Urinary bladder (tissue), 4 donors: ENCODE measurements around the gene PEX6. TPM values are rescaled to one million over a fixed set of nuclear protein-coding genes. Genes with fewer than 3 reads are reported as not detected.
A peak's percentile ranks its signal among the peaks of the same experiment; 100 is the strongest.
"Not testable (repeated sequence)": the region's sequence is repeated elsewhere in the genome, so short reads cannot be mapped to it uniquely, and the experiment has no call there.

Source experiments
- DNase-seq: peaks from one replicate; pipeline ENCODE4 v3.0.0-alpha.2; 2015; ENCODE audit errors: extremely low spot score
- H3K27ac ChIP-seq: one replicate; pipeline ENCODE4 v1.5.1; 2013; ENCODE audit warnings: low read depth, mild to moderate bottlenecking, moderate library complexity
- H3K36me3 ChIP-seq: one replicate; pipeline ENCODE4 v1.6.1; 2013; ENCODE audit warnings: mild to moderate bottlenecking, moderate library complexity; ENCODE audit not compliant: insufficient read depth
- H3K4me1 ChIP-seq: one replicate; pipeline ENCODE4 v1.6.1; 2013; ENCODE audit warnings: mild to moderate bottlenecking, moderate library complexity; ENCODE audit not compliant: insufficient read depth
- H3K4me3 ChIP-seq: one replicate; pipeline ENCODE4 v1.5.1; 2013; ENCODE audit warnings: low read depth, low read length
- WGBS: extraction: QIAGEN DNeasy Blood & Tissue Kit; methylation state at CpG from one replicate; pipeline ENCODE4 v1.1.7; 2013; 5-methylcytosine and 5-hydroxymethylcytosine counted together
- polyA plus RNA-seq: library from polyadenylated mRNA; stranded (reverse); fragments of 200-250 nt; gene quantifications from one replicate; pipeline ENCODE4 v1.2.3, GENCODE V29; 2013
- total RNA-seq: library from RNA; depleted of rRNA; stranded (reverse); fragments of >200 nt; gene quantifications from one replicate; pipeline ENCODE4 v1.2.3, GENCODE V29; 2014
- donor health status: healthy with polysubstance abuse.
- donor health status: healthy.

The PEX6 gene
- total and polyA plus RNA-seq, 2 donors = 12.2 to 18.9 TPM

DNA sequence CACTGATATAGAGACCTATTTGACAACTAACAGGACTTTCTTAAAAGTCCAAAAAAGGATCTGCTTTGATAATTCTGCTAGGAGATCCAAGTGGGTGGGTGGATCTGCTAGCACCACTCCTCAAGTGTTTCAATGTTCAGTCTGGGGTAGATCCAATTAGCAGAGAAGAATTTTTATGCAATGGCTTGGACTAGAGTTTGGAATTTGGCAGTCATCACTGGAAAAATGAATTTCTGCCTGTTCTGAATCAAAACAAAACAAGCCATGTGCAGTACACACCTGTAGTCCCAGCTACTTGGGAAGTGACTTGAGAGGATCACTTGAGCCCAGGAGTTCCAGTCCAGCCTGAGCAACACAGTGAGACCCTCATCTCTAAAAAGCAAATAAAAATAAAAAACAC is 31.0 kb downstream of the PEX6 start:
- no peak for DNase-seq
- no peaks in the 10 kb centered on the region for H3K4me1 ChIP-seq
- H3K27ac ChIP-seq = no peak overlapping the region
- no peak overlapping the region for H3K4me3 ChIP-seq
- no peaks in the 10 kb centered on the region for H3K36me3 ChIP-seq

DNA sequence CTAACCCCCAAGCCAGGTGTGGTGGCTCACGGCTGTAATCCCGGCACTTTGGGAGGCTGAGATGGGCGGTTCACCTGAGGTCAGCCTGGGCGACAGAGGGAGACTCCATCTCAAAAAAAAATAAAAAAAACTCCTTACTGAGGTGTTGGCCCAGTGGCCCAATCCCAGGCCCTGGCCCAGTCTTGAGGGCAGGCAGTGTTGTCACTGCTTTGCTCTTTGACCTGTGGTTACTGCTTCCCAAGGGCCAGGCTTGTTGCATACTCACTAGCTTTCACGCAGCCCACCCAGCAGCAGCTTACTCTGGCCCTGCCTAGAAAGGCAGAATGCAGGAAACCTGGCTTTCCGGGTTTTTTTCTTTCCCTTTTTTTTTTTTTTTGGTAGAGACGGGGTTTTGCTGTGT is 36.5 kb downstream of the PEX6 start:
- WGBS = 80% methylated on average over 7 of the region's 7 CpGs
- DNase-seq = no peak
- Histone ChIP-seq H3K27ac (no peak overlapping the region), H3K36me3 (no peaks in the 10 kb centered on the region), H3K4me1 (no peaks in the 10 kb centered on the region), H3K4me3 (no peak overlapping the region)

DNA sequence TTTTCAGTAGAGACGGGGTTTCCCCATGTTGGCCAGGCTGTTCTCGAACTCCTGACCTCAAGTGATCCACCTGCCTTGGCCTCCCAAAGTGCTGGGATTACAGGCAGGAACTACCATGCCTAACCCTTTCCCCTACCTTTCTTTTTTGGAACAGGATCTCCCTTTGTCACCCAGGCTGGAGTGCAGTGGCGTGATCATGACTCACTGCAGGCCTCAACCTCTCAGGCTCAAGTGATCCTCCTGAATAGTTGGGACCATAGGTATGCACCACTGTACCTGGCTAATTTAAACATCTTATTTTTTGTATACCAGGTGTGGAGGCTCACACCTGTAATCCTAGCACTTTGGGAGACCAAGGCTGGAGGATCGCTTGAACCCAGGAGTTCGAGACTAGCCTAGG is 37.6 kb downstream of the PEX6 start:
- H3K4me3 ChIP-seq, H3K27ac ChIP-seq, DNase-seq, H3K36me3 ChIP-seq, H3K4me1 ChIP-seq: not testable (repeated sequence)
- 99% methylated on average over 5 of the region's 5 CpGs for WGBS

DNA sequence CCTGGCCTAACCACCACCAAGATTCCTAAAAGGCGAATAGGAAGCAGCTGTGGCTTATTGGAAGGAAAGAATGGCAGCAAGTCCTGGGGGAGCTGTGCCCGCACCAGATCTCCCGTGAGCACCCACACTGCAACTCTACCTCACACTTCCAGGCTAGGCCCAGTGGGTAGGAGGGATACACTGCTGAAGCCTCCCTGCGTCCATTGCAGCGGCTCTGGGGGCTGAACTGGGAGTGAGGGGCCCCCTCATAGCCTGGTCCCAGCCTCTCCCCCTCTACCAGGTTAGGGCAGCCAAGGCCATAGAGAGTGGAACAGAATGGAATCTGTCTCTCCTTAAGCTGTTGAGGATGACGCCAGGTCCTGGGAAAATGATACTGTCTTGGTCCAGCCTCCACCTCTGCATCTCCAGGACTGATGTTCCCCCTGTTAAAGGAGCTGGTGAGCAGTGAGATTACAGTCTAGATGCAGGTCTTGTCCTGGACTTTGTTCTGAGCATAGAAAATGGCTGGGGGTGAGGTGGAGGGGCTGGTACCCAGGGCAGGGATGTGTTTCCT is 38.4 kb downstream of the PEX6 start:
- H3K4me3 ChIP-seq = no peak overlapping the region
- peaks cover 5% of the 10 kb centered on the region for H3K36me3 ChIP-seq
- WGBS = 95% methylated on average over 6 of the region's 6 CpGs
- no peaks in the 10 kb centered on the region for H3K4me1 ChIP-seq
- H3K27ac ChIP-seq = no peak overlapping the region
- DNase-seq = no peak

DNA sequence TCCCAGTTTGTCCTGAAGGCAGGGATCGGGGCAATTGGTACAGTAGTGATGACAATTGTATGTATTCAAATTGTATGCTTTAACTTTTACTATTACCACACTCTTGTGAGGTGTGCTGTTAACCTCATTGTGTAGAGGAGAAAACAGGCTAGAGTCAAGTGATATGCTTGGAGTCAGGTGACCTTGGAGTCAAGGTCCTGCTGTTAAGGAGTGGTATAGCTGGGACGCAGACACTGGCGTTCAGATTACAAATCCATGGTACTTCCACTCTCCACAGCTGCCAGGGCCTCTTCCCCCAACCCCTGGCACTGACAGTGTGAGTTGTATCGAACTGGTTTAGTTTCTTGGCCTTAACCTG is 39.2 kb downstream of the PEX6 start:
- no peak overlapping the region for H3K4me3 ChIP-seq
- H3K27ac ChIP-seq = no peak overlapping the region
- peaks cover 7% of the 10 kb centered on the region for H3K36me3 ChIP-seq
- H3K4me1 ChIP-seq = no peaks in the 10 kb centered on the region
- DNase-seq = no peak
- WGBS = 76% methylated on average over 4 of the region's 4 CpGs

DNA sequence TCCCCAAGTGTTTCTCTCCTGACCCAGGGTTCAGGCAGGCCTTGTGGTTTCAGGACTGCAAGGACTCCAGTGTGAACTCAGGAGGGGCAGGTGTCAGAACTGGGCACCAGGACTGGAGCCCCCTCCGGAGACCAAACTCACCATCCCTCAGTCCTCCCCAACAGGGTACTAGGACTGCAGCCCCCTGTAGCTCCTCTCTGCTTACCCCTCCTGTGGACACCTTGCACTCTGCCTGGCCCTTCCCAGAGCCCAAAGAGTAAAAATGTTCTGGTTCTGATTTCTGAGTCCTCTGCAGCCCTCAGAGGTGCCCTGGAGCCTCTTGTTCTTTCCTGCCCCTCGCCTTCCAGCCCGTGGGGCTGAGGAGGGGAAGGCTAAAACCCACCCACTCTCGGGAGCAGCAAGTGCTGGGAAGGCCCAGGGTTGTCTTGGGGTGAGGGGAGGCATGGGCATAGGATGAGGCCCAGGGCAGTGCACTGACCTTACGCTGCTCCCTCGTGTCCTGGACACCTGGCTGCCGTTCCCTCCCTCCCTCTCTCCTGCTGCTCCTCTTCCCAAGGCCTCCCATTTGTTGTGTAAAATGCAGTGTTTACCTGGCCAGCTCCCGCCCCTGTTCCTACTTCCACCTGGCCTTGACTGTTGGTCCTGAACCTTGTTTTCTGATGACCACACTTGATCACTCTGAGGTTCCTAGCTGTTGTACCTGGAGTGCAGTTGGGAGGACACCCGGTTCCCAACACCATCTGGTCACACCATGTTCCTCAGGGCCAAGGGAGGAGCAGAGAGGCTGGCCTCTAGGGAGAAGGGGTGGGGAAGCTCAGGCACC is 39.8 kb downstream of the PEX6 start:
- DNase-seq = no peak
- Histone ChIP-seq H3K4me1 (no peaks in the 10 kb centered on the region), H3K36me3 (peaks cover 7% of the 10 kb centered on the region), H3K27ac (no peak overlapping the region), H3K4me3 (no peak overlapping the region)
- WGBS = 84% methylated on average over 9 of the region's 9 CpGs

DNA sequence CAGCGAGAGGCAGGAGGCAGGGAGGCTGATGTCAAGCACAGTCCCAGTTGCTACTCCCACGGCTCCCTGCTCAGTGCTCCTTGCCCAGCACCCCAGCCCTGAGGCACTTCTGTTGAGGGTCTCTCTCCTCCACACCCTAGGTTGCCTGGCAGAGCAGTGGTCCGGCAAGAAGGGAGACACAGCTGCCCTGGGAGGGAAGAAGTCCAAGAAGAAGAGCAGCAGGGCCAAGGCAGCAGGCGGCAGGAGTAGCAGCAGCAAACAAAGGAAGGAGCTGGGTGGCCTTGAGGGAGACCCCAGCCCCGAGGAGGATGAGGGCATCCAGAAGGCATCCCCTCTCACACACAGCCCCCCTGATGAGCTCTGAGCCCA is 40.6 kb downstream of the PEX6 start:
- WGBS = 85% methylated on average over 5 of the region's 5 CpGs
- no peak for DNase-seq
- Histone ChIP-seq H3K4me1 (no peaks in the 10 kb centered on the region), H3K4me3 (no peak overlapping the region), H3K27ac (no peak overlapping the region), H3K36me3 (peaks cover 7% of the 10 kb centered on the region)

DNA sequence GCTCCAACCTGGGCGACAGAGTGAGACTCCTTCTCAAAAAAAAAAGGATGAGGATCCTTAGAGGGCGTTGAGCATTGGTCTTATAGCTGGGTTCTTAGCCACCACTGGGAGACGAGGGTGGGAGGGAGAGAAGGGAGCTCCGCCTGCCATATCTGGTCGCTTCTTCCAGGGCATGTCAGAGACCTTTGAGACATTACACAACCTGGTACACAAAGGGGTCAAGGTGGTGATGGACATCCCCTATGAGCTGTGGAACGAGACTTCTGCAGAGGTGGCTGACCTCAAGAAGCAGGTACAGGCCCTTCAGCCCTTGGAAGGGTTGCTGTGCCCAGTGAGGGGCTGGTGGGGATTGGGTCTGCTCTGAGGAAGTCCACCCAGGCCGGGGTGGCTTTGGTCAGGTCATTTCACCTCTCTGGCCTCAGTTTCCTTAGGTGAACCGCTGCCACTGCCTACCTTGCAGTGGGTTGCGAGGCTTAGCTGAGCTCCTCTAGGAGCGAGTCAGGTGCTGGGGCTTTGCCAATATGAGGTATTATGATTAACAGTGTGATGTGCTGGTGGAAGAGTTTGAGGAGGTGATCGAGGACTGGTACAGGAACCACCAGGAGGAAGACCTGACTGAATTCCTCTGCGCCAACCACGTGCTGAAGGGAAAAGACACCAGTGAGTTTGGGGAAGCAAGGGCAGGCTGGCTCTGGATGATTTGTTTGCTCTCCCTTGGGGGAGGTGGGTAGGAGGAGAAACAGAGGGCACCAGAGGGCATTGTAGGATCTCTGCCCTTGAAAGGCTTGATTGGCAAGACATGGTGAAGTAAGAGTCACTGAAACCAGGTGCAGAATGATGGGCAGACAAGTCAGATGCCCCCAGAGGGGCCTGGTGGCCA is 41.2 kb downstream of the PEX6 start:
- 92% methylated on average over 13 of the region's 13 CpGs for WGBS
- H3K4me1 ChIP-seq = no peaks in the 10 kb centered on the region
- DNase-seq = no peak
- H3K36me3 ChIP-seq = peaks cover 7% of the 10 kb centered on the region
- no peak overlapping the region for H3K4me3 ChIP-seq
- no peak overlapping the region for H3K27ac ChIP-seq

DNA sequence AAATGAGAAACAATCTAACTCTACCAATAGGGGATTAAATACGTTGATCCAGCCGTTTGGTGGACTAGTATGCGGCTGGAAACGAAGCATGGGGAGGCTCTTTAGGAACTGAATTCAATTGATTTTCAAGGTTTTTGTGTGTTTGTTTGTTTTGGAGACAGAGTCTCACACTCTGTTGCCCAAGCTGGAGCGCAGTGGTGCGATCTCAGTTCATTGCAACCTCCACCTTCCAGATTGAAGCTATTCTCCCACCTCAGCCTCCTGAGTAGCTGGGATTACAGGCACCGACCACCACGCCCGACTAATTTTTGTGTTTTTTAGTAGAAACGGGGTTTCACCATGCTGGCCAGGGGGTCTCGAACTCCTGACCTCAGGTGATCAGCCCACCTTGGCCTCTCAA is 42.6 kb downstream of the PEX6 start:
- Histone ChIP-seq H3K4me1 (no peaks in the 10 kb centered on the region), H3K4me3 (no peak overlapping the region), H3K36me3 (peaks cover 7% of the 10 kb centered on the region), H3K27ac (no peak overlapping the region)
- no peak for DNase-seq
- WGBS = 92% methylated on average over 11 of the region's 11 CpGs

DNA sequence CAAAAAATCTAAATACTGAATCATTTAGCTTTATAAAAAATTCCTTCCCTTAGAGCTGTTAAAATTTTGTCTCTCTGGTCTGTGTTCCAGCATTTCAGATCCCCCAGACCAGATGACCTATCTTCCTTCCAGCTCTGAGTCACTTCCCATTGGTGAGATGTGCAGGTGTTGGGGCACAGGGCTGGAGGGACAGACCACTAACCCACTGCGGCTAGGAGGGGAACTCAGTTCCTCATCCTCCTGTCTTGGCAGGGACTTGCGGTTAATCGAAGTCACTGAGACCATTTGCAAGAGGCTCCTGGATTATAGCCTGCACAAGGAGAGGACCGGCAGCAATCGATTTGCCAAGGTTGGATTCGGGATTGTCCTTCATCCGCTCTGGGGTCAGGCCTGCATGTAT is 43.7 kb downstream of the PEX6 start:
- WGBS = 67% methylated on average over 7 of the region's 7 CpGs
- H3K4me3 ChIP-seq = no peak overlapping the region
- H3K36me3 ChIP-seq = peaks cover 7% of the 10 kb centered on the region
- no peaks in the 10 kb centered on the region for H3K4me1 ChIP-seq
- H3K27ac ChIP-seq = no peak overlapping the region
- DNase-seq = no peak

DNA sequence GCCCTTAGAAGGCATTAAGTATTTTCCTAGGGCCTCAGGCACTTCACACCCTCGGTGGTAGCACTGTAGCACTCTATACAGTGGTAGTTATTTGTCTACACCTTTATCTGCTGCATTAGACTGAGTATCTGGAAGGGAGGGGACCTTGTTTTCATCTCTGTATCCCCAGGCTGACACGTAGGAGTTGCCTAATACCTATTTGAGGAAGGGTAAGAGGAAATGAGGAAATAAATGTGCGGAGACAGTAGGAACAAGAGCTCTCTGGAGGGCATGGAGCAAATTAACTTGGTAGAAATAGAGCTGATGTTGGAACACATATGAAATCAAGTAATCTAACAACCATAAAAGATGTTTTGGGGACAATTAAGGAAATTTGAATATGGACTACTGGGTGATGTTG is 45.8 kb downstream of the PEX6 start:
- WGBS = 68% methylated on average over 3 of the region's 3 CpGs
- Histone ChIP-seq H3K4me3 (no peak overlapping the region), H3K4me1 (no peaks in the 10 kb centered on the region), H3K27ac (no peak overlapping the region), H3K36me3 (peaks cover 7% of the 10 kb centered on the region)
- DNase-seq = no peak

DNA sequence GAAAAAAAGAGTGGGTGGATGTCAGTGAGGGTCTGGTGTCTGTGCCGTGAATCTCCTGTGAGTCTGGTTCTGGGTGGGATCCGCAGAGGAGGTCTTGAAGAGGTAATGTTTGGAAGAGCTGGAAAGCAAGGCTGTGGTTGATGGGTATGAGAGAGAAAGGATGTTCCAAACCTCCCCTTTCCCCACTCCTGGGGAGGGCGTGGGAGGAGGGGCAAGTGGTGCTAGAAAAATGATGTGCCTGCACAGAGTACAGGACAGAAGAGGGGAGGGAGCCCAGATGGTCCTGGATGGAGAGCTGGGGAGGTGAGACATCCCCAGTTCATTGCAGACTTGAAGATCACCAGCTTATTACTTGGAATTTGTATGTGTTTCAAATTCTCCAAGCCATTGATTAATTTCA is 46.6 kb downstream of the PEX6 start:
- Histone ChIP-seq H3K36me3 (peaks cover 7% of the 10 kb centered on the region), H3K4me1 (no peaks in the 10 kb centered on the region), H3K27ac (no peak overlapping the region), H3K4me3 (no peak overlapping the region)
- DNase-seq = no peak
- WGBS = 90% methylated on average over 3 of the region's 3 CpGs

DNA sequence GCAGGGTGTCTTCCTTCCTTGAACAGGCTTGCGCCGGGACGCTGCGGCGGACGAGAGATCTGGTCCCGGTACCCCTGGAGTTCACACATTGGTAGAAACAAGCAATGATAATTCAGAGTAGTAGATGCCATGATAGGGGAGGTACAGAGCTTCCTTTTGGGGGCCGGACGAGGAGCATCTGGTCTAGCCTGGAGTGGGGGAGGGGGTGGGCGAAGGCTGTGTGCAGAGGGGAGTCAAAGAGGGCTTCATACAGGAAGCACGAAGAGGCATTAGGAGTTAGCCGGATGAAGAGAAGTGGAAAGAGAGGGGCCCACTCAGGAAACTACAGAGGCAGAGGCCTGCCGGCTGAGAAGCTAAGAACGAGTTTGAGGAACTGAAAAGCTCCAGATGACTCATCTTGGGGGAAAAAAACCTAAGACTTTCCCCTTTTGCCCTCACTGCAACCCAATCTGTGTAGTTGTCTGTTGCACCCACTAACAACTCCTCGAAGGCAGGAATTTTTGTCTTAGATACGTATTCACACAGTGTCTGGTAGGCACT is 49.1 kb downstream of the PEX6 start:
- no peaks in the 10 kb centered on the region for H3K36me3 ChIP-seq
- DNase-seq = peak; percentile 33
- peak overlapping the region; percentile 79 for H3K27ac ChIP-seq
- 1% methylated on average over 16 of the region's 16 CpGs for WGBS
- no peaks in the 10 kb centered on the region for H3K4me1 ChIP-seq
- peak overlapping the region; percentile 62 for H3K4me3 ChIP-seq
